ENCODE data around the gene PTN.

The PTN gene

DNA sequence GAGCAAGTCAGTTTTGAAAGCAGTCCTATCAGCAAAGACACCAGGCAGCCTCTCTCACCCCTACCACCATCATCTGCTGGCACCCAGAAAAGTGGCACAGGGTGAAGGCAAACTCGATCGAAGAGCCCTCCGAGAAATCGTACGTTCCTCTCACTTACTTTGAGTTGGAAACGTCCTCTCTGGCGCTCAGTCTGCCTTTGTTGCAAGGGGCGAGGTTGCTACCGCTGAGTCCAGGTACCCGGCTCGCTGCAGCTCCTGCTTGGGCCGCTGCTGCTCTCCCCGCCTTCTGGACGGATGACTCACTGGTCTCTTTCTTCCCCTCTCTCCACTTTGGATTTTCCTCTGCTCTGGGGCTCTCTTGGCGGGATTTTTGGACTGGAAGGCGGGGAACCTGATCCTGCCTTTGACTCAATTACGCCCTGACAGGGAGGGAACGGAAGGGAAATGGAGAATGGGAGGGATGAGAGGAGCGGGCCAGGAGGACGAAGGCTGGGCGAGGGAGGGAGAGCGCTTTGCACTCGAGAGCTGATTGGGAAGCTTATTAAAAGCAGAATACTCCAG, at the start of gene PTN:
TSS of gene PTN (minus strand) at position 453 of the 561 bp plus-strand sequence. CDS start 88,760 bp downstream, outside the sequence.
- DNase-seq = peak; percentile 90

- no peak for DNase-seq
Measured at GRCh38 chr7:137390076-137390475, 46.5 kb upstream of the PTN start.

DNA sequence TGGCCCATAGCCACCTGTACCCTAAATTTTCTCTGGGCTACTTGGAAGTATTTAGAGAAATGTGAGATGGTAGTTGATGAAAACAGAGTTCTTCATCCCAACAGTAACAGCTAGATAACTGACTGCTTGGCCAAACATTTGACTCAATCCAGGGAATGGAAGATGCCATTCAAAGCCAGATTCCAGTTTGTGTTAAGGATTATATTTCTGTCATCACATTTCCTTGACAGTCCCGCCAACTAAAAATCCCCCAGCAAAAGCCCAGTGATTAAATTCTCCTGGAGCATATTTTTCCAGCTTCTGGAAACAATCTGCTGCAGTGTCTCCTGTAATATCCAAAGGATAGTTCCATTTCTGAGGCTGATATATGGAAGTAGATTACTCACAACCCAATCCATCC, 45.4 kb upstream of the PTN start:
- no peak for DNase-seq

DNA sequence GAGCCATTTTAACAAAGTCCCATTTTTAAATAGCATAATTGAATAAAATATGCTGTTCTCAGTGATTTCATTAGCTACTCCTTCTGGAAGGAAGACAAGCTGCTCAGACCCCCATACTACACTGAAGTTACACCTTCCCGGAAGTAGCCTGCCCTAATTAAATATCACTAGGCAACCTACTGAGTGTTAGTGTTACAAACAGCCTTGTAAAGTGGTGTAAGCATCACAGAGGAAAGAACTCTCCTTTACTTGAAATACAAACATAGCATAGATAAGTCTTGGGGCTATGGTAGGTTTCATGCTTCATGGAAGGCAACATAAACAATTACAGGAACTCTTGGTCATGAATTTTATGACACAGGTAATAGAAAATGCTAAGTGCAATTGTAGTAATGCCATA, 43.4 kb upstream of the PTN start:
- no peak for DNase-seq

DNA sequence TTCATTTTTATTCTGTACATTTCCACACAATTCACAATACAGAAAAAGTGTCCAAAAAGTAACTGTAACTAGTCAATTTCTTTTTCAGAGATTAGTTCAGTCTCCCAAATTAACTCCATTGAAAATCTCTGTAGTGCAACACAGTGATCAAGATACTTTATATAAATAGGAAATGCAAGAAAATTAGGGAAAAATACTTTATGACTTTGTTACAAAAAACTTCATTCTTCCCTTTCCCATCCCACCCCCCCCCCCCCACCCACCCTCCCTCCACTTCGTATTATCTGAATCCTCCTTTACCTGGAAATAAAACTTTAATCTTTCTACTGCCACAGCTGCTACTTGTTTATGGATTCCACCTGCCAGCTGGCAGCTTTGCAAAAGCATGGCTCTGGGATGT, 37.5 kb upstream of the PTN start:
- no peak for DNase-seq

GRCh38 chr7:137373507-137373906, 30.0 kb upstream of the PTN start:
- no peak for DNase-seq

- peak; percentile 66 for DNase-seq
Measured at GRCh38 chr7:137371616-137372015, 28.1 kb upstream of the PTN start.

DNA sequence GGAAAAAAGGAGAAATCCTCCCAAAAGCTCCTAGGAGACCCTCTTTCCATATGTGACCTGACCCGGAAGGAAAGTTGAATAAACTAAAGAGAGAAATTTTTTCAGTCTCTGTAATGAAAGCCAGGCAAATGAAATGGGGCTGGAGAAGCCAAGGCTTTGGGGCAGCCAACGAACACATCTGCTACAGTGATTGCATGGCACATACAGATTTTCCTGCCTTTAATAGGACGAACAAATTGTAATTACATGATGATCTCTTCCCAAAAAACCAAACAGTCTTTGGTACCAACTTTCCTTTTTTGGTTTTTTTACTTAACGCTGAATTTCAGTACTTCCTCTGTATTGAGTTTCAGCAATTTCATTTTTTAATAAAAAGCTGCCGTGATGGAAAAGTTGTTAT, 23.5 kb upstream of the PTN start:
- DNase-seq = peak; percentile 50

DNA sequence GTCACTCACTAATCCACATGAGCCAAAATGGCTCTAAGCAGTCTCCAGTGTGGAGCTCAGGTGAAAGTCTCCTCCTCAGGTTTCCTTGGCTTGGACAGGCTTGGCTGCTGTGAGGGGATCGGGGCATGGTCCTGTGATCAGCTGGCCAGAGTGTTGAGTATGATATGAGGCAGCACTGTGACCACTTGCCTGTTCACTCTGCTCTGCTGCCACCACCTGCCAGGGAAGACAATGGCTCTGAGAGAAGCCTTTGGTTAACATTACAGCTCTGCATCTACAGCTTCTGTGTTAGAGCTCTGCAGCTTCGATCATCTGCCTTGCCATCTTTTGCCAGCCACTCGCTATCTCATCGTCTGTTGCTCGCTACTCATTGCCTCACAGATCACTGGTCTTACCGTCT, 20.1 kb upstream of the PTN start:
- no peak for DNase-seq

DNA sequence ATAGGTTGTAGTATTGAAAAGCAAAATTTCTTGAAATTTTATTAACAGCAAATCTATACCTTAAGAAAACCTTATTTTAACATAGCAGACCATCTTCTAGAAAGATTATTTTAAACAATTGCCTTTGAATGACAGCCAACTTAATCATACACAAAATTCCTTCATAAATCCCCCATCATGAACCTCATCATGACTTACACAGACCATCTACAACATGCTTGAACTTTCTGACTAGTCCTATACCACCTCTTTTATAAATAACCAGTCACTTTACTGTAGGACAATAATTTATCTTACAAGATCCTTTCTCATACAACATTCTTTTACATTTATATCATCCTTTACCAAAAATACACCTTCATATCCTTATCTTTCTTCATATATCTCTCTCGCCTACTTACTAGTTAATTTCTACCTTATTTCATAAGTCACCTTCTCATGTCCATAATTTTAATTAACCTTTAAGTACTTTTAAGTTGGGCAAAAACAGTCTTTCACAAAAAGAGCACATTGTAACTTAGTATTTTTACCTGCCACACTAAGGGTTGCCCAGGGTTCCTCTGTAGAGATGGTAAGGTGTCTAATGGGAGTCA, 16.6 kb upstream of the PTN start:
- no peak for DNase-seq

DNA sequence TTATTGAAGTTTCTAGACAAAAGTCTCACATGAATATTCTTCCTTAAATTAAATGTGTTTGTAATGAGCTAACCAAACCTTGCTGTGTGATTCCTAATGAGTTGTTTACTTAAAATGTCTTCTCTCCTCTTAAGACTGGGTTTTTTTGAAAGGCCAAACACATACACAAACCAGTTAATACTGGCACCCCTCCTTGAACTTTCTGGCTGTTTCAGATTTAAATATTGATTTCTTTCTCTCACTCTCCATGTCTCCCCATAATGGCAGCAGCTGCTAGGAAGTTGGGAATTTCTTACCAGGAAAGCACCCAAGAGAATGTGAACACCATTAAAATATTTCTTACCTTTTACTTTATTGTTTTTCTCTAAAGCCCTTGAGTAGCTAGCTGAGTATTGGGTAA, 11.4 kb upstream of the PTN start:
- DNase-seq = no peak

DNA sequence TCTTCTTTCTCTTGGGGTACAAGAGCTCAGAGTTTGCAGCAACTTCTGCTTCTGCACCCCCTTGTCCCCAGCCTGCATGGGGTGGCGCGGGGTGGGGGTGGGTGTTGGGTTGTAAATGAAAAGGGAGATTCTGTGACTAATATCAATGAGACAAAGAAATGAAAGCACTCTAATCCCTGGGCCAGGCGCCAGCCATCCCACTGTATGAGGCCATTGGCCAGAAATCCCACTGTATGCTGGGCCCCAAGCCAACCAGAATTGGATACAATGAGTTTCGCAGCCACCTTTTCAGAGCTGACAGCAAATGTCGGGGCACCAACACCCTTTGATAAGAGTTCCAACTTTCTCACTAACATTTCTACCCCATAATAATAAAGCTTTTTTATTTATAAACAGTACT, 10.9 kb upstream of the PTN start:
- DNase-seq = peak; percentile 59

DNA sequence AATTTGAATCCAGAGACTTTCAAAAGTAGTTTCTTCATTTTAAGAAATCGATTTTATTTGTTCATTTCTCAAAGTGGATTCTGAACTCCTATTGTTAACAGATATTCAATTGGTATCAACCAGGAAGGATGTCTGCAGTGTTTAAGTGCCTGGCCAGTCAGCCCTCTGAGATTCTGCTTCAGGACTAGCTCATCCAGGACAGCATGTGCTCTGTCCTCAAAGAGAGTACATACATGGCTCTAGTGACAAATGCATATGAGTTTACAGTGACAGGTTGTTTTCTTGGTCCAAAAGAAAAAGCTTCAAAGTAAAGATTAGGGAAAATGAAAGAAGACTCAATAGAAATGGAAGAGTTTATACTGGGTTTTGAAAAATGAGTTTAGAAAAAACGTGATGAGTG, 8.4 kb upstream of the PTN start:
- no peak for DNase-seq

- DNase-seq = no peak
Measured at GRCh38 chr7:137345799-137346449, 2.4 kb upstream of the PTN start.

GRCh38 chr7:137342828-137343261, 688 bp downstream of the PTN start:
- no peak for DNase-seq

DNA sequence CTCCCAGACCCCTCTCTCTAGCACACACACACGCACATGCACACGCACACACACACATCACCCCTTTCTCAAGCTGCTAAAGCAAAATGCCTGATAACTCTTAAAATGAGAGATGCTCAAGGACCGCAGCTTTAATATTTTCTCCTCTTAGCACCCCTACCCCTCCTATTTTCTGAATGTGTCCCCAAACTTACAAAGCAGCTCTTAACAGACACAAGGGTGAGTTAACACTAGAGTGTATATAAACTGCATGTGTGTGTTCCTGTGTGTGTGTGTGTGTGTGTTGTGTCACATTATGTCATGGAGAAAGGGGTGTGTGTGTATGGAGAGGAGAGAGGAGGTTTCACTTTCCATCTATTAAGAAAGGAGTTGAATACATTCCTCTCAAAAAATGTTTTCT, 1.3 kb downstream of the PTN start:
- no peak for DNase-seq

DNA sequence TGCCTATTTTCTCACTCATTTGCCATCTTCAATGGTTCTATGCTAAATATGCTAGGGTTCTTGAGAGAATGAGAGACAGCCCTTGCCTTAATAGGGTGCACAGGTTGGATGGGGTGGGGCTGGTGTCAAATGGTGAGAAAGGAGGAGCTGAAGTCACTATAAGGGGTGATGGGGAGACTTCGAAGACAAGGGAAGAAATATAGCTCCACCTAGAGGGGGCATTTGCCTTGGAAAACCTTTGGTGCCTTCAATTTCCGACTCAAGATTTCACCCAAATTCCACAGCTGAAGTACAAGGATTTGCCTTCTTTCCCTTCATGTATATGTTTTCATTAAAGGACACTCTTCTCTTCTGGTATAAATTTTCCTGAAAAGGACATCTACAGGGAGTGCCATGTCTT, 5.6 kb downstream of the PTN start:
- DNase-seq = no peak

DNA sequence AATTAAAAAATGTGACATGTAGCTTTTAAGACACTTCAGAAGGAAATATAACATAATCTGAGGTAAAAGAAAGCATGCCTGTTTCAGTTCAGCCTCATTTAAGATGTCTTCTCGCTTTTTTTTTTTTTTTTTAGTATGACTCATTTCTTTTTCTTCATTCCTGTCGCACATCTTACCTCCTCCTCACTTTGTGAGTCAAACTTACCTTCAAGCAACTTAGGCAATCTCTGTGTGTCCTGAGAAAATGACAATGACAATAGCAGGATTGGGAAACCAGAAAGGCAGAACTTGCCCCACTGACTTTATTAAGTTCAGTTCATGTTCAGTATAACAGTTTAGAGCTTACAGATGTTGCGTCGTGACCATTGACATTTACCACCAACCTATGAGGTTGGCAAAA, 7.7 kb downstream of the PTN start:
- DNase-seq = no peak

DNA sequence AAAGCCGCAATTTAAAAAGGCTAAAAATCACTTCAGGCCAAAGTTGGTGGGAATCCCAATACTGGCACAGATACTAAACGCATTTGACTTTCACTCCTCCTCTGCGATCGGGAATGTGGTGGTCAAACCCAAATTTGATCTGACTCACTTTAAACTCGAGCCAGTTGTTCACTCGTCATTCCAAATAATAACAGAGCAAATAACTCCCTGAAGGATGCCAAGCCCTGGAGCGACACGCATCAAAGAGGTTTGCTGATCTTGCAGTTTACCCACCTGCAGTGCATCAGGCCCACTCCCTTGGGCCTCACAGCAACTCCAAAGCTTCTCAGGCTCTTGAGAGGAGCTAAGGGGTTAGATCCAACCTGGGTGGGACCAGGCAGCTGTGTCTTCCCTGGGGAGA, 12.2 kb downstream of the PTN start:
- peak; percentile 45 for DNase-seq

DNA sequence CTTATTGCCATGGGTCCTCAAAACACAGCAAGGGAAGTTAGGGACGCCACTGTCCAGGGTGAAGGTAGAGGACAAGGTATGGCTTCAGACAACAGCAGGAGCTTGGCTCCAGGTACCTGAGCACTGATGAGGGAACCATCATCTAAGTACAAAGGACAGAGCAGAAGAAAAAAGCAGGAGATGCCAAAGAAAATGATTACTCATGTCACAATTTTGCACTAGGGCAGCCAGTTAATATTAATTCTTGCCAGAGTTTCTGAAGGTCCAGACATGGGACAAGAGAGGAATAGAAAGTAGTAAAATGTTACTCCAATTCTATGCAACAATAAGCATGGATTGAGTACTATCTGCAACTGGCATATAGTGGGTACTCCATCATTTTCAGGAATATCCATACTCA, 14.1 kb downstream of the PTN start:
- no peak for DNase-seq

GRCh38 chr7:137328373-137329120, 15.0 kb downstream of the PTN start:
- no peak for DNase-seq

- DNase-seq = peak; percentile 45
Measured at GRCh38 chr7:137325927-137326326, 17.6 kb downstream of the PTN start.

- no peak for DNase-seq
Measured at GRCh38 chr7:137324796-137325696, 18.5 kb downstream of the PTN start.
